ENCODE results near the gene PEF1. TPM values are rescaled to one million over a fixed set of nuclear protein-coding genes. Genes with fewer than 3 reads are reported as not detected.

PEF1 gene
- total RNA-seq, 1 experiment from 2014 or later = 33.7 TPM

DNA sequence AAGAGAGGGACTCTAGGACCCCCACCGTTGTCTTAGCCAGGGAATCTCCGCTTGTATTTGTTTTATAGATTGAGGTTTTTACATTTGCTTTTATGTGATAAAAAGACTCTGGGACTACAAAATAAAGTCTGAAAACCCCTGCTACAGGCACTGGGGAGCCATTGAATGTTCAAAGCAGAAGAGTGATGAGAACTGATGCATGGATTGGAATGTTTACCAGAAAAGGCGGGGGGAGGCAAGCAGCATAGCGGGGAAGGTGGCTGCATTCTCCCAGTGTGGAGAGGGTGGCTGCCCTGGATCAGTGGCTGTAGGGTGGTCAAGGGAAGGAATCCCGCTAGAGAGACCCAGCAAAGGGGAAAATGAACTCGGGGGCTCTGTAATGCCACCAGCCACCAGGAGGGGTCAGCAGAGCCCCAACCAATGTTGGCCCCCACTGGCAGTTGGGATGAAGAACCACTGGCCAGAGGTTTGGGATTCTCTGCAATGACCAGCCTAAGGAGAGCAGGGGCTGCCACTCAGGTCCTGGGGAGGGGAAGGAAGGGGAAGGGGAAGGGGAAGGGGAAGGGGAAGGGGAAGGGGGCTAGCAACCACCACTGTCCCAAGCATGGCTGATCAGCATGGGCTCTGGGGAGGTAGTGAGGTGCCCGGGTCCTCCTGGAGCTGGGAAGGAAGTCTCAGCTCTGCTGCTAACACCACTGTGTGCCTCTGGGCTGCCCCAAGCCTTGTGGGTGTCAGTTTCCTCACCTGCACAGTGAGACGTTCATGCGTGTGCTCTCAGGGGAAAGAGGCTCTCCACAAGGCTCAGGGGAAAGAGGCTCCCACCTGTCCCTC is 19.2 kb upstream of the PEF1 start:
- CTCF ChIA-PET = interaction anchor here (0.5 to 6.7 kb wide), 28 partner anchors 9 to 126 kb away, joined by 3 to 90 read pairs (median 4); partner anchors contain the start of genes COL16A1 and PEF1
- Mint-ChIP-seq H3K9me3 (no peaks in the 10 kb centered on the region), H3K27ac (no peak overlapping the region), H3K27me3 (ENCODE audit: low read depth) (no peaks in the 10 kb centered on the region), H3K36me3 (no peaks in the 10 kb centered on the region), H3K4me1 (peaks cover 3% of the 10 kb centered on the region), H3K4me3 (no peak overlapping the region)
- POLR2A ChIA-PET = no interaction called here
- DNase-seq (ENCODE audit: low spot score) = peak; percentile 89
- ATAC-seq = peak; percentile 83
- TF ChIP-seq, protein P1, sequence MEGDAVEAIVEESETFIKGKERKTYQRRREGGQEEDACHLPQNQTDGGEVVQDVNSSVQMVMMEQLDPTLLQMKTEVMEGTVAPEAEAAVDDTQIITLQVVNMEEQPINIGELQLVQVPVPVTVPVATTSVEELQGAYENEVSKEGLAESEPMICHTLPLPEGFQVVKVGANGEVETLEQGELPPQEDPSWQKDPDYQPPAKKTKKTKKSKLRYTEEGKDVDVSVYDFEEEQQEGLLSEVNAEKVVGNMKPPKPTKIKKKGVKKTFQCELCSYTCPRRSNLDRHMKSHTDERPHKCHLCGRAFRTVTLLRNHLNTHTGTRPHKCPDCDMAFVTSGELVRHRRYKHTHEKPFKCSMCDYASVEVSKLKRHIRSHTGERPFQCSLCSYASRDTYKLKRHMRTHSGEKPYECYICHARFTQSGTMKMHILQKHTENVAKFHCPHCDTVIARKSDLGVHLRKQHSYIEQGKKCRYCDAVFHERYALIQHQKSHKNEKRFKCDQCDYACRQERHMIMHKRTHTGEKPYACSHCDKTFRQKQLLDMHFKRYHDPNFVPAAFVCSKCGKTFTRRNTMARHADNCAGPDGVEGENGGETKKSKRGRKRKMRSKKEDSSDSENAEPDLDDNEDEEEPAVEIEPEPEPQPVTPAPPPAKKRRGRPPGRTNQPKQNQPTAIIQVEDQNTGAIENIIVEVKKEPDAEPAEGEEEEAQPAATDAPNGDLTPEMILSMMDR (IDR thresholded peaks at IDR 0.05) = peak; percentile 91
- TF ChIP-seq ZNF121 (CRISPR knock-in tag; IDR thresholded peaks at IDR 0.05) (peak; percentile 81), HMGA2 (CRISPR knock-in tag; IDR thresholded peaks at IDR 0.05) (no peak), TEAD4 (CRISPR knock-in tag; IDR thresholded peaks at IDR 0.05) (no peak)
- TF ChIP-seq, protein P2, sequence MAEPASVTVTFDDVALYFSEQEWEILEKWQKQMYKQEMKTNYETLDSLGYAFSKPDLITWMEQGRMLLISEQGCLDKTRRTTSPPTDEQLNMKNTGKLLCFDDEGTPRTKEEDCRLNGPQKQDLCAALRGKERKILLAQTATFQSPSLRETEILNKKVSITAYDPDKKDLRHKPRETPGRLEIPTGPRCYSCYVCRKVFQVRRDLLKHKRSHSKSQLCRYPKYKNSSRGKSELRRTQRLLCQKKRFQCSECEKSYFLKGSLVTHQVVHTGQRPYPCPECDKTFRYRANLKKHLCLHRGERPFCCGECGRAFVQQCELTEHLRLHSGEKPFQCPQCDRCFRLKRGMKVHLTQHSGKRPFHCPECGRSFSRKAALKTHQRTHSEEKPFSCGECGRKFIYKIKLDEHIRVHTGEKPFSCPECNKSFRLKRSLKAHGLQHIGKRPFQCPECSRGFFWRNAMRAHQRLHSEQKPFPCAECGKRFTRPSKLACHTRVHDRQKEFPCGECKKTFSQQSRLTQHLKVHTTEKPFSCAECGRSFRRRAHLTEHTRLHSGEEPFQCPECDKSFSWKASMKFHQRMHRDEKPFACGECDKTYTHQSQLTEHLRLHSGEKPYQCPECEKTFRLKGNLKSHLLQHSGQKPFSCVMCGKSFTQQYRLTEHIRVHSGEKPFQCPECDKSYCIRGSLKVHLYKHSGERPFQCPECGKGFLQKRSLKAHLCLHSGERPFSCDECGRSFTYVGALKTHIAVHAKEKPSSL (CRISPR knock-in tag; conservative IDR thresholded peaks at IDR 0.05) = no peak

DNA sequence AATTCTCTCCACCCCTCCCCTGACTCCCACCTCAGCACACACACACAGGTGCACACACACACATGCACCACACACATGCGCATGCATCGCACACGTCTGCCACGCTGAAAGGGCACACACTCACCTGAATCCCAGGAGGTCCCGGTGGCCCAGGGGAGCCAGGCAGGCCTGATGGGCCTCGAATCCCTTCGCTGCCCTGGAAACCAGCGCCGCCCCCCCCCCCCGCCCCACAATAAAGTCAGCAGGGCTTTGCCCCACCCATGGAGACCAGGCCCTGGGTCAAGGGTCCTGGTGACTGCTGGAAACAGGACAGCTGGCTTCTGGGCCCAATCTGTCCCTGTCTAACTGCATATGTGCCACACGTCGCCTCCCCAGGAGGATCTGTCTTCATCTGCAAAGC is 17.8 kb upstream of the PEF1 start:
- Mint-ChIP-seq H3K27me3 (ENCODE audit: low read depth) (no peaks in the 10 kb centered on the region), H3K27ac (no peak overlapping the region), H3K36me3 (no peaks in the 10 kb centered on the region), H3K9me3 (no peaks in the 10 kb centered on the region), H3K4me1 (peaks cover 3% of the 10 kb centered on the region), H3K4me3 (no peak overlapping the region)
- CTCF ChIA-PET = interaction anchor here (1.3 to 6.7 kb wide), 7 partner anchors 7 to 127 kb away, joined by 3 to 90 read pairs (median 43); partner anchors contain the start of genes COL16A1 and PEF1
- no peak for ATAC-seq
- POLR2A ChIA-PET = interaction anchor here (1.1 kb wide), 1 partner anchor 17 kb away, joined by 3 read pairs; the partner anchor contains the start of gene PEF1
- TF ChIP-seq, protein P3, sequence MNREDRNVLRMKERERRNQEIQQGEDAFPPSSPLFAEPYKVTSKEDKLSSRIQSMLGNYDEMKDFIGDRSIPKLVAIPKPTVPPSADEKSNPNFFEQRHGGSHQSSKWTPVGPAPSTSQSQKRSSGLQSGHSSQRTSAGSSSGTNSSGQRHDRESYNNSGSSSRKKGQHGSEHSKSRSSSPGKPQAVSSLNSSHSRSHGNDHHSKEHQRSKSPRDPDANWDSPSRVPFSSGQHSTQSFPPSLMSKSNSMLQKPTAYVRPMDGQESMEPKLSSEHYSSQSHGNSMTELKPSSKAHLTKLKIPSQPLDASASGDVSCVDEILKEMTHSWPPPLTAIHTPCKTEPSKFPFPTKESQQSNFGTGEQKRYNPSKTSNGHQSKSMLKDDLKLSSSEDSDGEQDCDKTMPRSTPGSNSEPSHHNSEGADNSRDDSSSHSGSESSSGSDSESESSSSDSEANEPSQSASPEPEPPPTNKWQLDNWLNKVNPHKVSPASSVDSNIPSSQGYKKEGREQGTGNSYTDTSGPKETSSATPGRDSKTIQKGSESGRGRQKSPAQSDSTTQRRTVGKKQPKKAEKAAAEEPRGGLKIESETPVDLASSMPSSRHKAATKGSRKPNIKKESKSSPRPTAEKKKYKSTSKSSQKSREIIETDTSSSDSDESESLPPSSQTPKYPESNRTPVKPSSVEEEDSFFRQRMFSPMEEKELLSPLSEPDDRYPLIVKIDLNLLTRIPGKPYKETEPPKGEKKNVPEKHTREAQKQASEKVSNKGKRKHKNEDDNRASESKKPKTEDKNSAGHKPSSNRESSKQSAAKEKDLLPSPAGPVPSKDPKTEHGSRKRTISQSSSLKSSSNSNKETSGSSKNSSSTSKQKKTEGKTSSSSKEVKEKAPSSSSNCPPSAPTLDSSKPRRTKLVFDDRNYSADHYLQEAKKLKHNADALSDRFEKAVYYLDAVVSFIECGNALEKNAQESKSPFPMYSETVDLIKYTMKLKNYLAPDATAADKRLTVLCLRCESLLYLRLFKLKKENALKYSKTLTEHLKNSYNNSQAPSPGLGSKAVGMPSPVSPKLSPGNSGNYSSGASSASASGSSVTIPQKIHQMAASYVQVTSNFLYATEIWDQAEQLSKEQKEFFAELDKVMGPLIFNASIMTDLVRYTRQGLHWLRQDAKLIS (CRISPR knock-in tag; IDR thresholded peaks at IDR 0.05; ENCODE audit: borderline replicate concordance) = no peak
- TF ChIP-seq PRRX2 (CRISPR knock-in tag; IDR thresholded peaks at IDR 0.05) (no peak), CREM (CRISPR knock-in tag; IDR thresholded peaks at IDR 0.05) (no peak), ZNF423 (CRISPR knock-in tag; IDR thresholded peaks at IDR 0.05) (no peak), ZNF121 (CRISPR knock-in tag; IDR thresholded peaks at IDR 0.05) (no peak), JAZF1 (CRISPR knock-in tag; IDR thresholded peaks at IDR 0.05) (no peak), HMGA2 (CRISPR knock-in tag; IDR thresholded peaks at IDR 0.05) (no peak)
- TF ChIP-seq, protein P4, sequence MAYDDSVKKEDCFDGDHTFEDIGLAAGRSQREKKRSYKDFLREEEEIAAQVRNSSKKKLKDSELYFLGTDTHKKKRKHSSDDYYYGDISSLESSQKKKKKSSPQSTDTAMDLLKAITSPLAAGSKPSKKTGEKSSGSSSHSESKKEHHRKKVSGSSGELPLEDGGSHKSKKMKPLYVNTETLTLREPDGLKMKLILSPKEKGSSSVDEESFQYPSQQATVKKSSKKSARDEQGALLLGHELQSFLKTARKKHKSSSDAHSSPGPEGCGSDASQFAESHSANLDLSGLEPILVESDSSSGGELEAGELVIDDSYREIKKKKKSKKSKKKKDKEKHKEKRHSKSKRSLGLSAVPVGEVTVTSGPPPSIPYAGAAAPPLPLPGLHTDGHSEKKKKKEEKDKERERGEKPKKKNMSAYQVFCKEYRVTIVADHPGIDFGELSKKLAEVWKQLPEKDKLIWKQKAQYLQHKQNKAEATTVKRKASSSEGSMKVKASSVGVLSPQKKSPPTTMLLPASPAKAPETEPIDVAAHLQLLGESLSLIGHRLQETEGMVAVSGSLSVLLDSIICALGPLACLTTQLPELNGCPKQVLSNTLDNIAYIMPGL (CRISPR knock-in tag; IDR thresholded peaks at IDR 0.05) = no peak
- TF ChIP-seq, protein P5, sequence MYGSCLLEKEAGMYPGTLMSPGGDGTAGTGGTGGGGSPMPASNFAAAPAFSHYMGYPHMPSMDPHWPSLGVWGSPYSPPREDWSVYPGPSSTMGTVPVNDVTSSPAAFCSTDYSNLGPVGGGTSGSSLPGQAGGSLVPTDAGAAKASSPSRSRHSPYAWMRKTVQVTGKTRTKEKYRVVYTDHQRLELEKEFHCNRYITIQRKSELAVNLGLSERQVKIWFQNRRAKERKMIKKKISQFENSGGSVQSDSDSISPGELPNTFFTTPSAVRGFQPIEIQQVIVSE (CRISPR knock-in tag; IDR thresholded peaks at IDR 0.05; ENCODE audit: borderline replicate concordance) = no peak
- no peak for DNase-seq (ENCODE audit: low spot score)

Data from WTC11 (cell line).